ENCODE results near the gene ADIPOR2. TPM values are rescaled to one million over a fixed set of nuclear protein-coding genes. Genes with fewer than 3 reads are reported as not detected.

The ADIPOR2 gene
- total RNA-seq, 1 donor from 2014 or later = 43.5 TPM

- Mint-ChIP-seq H3K36me3 (ENCODE audit: unreplicated experiment) (peaks cover 2% of the 10 kb centered on the region), H3K27me3 (ENCODE audit: unreplicated experiment) (peaks cover 59% of the 10 kb centered on the region), H3K4me3 (ENCODE audit: unreplicated experiment) (no peak within 1 kb of the TSS), H3K4me1 (ENCODE audit: unreplicated experiment) (no peaks in the 10 kb centered on the region), H3K9me3 (ENCODE audit: unreplicated experiment) (no peaks in the 10 kb centered on the region), H3K27ac (ENCODE audit: unreplicated experiment) (no peak within 1 kb of the TSS)
- no peak for DNase-seq (ENCODE audit: extremely low spot score, unreplicated experiment)
- TF ChIP-seq CTCF (IDR thresholded peaks at IDR 0.05) = no peak
Measured at GRCh38 chr12:1820191-1820895, 129.5 kb downstream of the ADIPOR2 start, which contains the start of gene LRTM2. LRTM2 (plus strand) TSS chr12:1820565; CDS start chr12:1828149, 7,584 bp downstream.

DNA sequence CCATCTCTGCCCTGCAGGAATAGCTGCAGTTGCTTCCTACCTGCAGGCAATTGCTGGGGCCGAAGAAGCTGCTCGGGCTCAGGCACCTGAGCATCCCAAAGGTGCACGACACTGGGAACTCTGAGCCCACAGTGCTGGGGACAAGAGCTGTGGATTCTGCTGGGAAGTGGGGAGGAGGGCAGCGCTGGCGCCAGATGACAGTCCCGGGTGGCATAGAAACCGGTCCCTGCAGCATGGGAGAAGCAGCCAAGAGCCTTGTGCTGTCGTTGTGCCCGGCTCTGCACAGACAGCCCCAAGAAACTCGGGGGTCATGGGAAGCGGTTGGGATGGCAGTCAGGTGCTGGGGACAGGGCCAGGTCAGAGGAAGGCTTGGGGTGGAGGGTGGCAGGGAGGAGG lies 130.0 kb downstream of the ADIPOR2 start:
- no peak for TF ChIP-seq CTCF (IDR thresholded peaks at IDR 0.05)
- Mint-ChIP-seq H3K4me3 (ENCODE audit: unreplicated experiment) (no peak overlapping the region), H3K4me1 (ENCODE audit: unreplicated experiment) (no peaks in the 10 kb centered on the region), H3K36me3 (ENCODE audit: unreplicated experiment) (peaks cover 2% of the 10 kb centered on the region), H3K27me3 (ENCODE audit: unreplicated experiment) (peaks cover 57% of the 10 kb centered on the region), H3K9me3 (ENCODE audit: unreplicated experiment) (no peaks in the 10 kb centered on the region), H3K27ac (ENCODE audit: unreplicated experiment) (no peak overlapping the region)
- DNase-seq (ENCODE audit: extremely low spot score, unreplicated experiment) = no peak

DNA sequence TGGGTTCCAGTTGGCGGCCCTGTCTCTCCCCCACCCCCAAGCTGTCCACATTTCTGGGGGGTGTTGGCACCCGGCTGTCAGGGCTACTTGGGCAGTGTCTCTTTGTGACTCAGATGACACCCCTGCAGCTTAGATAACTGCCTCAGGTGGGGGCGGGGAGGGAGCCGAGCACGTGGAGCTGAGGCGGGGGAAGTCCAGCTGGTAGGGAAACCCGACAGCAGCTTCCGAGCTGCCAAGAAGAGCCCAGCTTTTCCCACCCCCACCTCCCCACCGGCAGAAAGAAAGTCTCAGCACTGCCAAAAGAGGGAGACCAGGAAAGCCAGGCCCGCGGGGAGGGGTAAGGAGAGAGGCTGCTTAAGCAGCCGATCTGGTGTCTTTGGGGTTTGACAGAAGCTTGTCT lies 130.9 kb downstream of the ADIPOR2 start:
- Mint-ChIP-seq H3K4me1 (ENCODE audit: unreplicated experiment) (no peaks in the 10 kb centered on the region), H3K9me3 (ENCODE audit: unreplicated experiment) (no peaks in the 10 kb centered on the region), H3K4me3 (ENCODE audit: unreplicated experiment) (no peak overlapping the region), H3K27ac (ENCODE audit: unreplicated experiment) (no peak overlapping the region), H3K27me3 (ENCODE audit: unreplicated experiment) (peaks cover 52% of the 10 kb centered on the region), H3K36me3 (ENCODE audit: unreplicated experiment) (peaks cover 2% of the 10 kb centered on the region)
- no peak for DNase-seq (ENCODE audit: extremely low spot score, unreplicated experiment)
- TF ChIP-seq CTCF (IDR thresholded peaks at IDR 0.05) = no peak

GRCh38 chr12:1822699-1823098 lies 131.8 kb downstream of the ADIPOR2 start:
- H3K27me3 Mint-ChIP-seq (ENCODE audit: unreplicated experiment) = peaks cover 54% of the 10 kb centered on the region
- H3K4me3 Mint-ChIP-seq (ENCODE audit: unreplicated experiment) = no peak overlapping the region
- H3K27ac Mint-ChIP-seq (ENCODE audit: unreplicated experiment) = no peak overlapping the region
- TF ChIP-seq CTCF (IDR thresholded peaks at IDR 0.05) = no peak
- no peaks in the 10 kb centered on the region for H3K9me3 Mint-ChIP-seq (ENCODE audit: unreplicated experiment)
- H3K36me3 Mint-ChIP-seq (ENCODE audit: unreplicated experiment) = peaks cover 2% of the 10 kb centered on the region
- no peak for DNase-seq (ENCODE audit: extremely low spot score, unreplicated experiment)
- no peaks in the 10 kb centered on the region for H3K4me1 Mint-ChIP-seq (ENCODE audit: unreplicated experiment)

GRCh38 chr12:1823237-1823636 lies 132.4 kb downstream of the ADIPOR2 start:
- Mint-ChIP-seq H3K4me1 (ENCODE audit: unreplicated experiment) (no peaks in the 10 kb centered on the region), H3K27ac (ENCODE audit: unreplicated experiment) (no peak overlapping the region), H3K9me3 (ENCODE audit: unreplicated experiment) (no peaks in the 10 kb centered on the region), H3K27me3 (ENCODE audit: unreplicated experiment) (peaks cover 54% of the 10 kb centered on the region), H3K36me3 (ENCODE audit: unreplicated experiment) (peaks cover 2% of the 10 kb centered on the region), H3K4me3 (ENCODE audit: unreplicated experiment) (no peak overlapping the region)
- TF ChIP-seq CTCF (IDR thresholded peaks at IDR 0.05) = no peak
- DNase-seq (ENCODE audit: extremely low spot score, unreplicated experiment) = no peak

All from osteocyte (in vitro differentiated cells).